HL-60 (cell line): ENCODE results near the gene NYNRIN.

ENCODE experiments used
- DNase-seq, 2 experiments: peaks; one replicate each; pipeline ENCODE4 v3.0.0-alpha.2; 2010 to 2020; ENCODE audit warnings: low read depth in 1 of 2, low spot score in 1 of 2
- H3K27ac ChIP-seq: fragments of 250-450 bp; sonication (Bioruptor Pico); replicated peaks from 2 replicates; pipeline ENCODE4 v1.5.1; 2020; ENCODE audit warnings: mild to moderate bottlenecking, moderate library complexity
- H3K27me3 ChIP-seq: fragments of 250-450 bp; sonication (Bioruptor Pico); 2 replicates; pipeline ENCODE4 v1.5.1; 2021; ENCODE audit warnings: mild to moderate bottlenecking, moderate library complexity; ENCODE audit not compliant: insufficient read depth, poor library complexity, severe bottlenecking
- H3K4me3 ChIP-seq: replicated peaks from 2 replicates; pipeline ENCODE4 v1.5.1; 2011; ENCODE audit warnings: mild to moderate bottlenecking, control low read depth, low read length; ENCODE audit not compliant: insufficient read depth
- GABPA ChIP-seq: IDR thresholded peaks from 2 replicates; pipeline ENCODE4 v1.6.1; 2012; ENCODE audit warnings: low read depth
- POLR2AphosphoS5 ChIP-seq: IDR thresholded peaks from 2 replicates; pipeline ENCODE4 v1.6.1; 2012; ENCODE audit warnings: low read depth
- REST ChIP-seq: IDR thresholded peaks from 2 replicates; pipeline ENCODE4 v1.6.1; 2012; ENCODE audit warnings: low read depth; ENCODE audit not compliant: insufficient replicate concordance
- SPI1 ChIP-seq: IDR thresholded peaks from 2 replicates; pipeline ENCODE4 v1.6.1; 2012; ENCODE audit warnings: low read depth, mild to moderate bottlenecking, borderline replicate concordance
- TF ChIP-seq, protein P1 (sequence below): IDR thresholded peaks from one replicate; pipeline ENCODE4 v1.5.1; 2011; ENCODE audit warnings: low read length, control low read depth, inconsistent platforms; ENCODE audit not compliant: insufficient read depth

NYNRIN gene

GRCh38 chr14:24415421-24416253 lies 16.8 kb downstream of the NYNRIN start:
- DNase-seq: no peak
- Histone ChIP-seq H3K27me3 (no peaks in the 10 kb centered on the region), H3K4me3 (no peak overlapping the region), H3K27ac (no peak overlapping the region)
- TF ChIP-seq REST (no peak), GABPA (no peak), SPI1 (no peak), POLR2AphosphoS5 (no peak)
- TF ChIP-seq, protein P1, sequence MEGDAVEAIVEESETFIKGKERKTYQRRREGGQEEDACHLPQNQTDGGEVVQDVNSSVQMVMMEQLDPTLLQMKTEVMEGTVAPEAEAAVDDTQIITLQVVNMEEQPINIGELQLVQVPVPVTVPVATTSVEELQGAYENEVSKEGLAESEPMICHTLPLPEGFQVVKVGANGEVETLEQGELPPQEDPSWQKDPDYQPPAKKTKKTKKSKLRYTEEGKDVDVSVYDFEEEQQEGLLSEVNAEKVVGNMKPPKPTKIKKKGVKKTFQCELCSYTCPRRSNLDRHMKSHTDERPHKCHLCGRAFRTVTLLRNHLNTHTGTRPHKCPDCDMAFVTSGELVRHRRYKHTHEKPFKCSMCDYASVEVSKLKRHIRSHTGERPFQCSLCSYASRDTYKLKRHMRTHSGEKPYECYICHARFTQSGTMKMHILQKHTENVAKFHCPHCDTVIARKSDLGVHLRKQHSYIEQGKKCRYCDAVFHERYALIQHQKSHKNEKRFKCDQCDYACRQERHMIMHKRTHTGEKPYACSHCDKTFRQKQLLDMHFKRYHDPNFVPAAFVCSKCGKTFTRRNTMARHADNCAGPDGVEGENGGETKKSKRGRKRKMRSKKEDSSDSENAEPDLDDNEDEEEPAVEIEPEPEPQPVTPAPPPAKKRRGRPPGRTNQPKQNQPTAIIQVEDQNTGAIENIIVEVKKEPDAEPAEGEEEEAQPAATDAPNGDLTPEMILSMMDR: no peak

- Histone ChIP-seq H3K4me3 (no peak overlapping the region), H3K27me3 (no peaks in the 10 kb centered on the region)
Observed at GRCh38 chr14:24416254-24416931, 17.6 kb downstream of the NYNRIN start.

More at GRCh38 chr14:24416254-24416931, 17.6 kb downstream of the NYNRIN start:
- TF ChIP-seq REST: no peak
- TF ChIP-seq, protein P1: no peak
- TF ChIP-seq GABPA: no peak
- no peak for TF ChIP-seq SPI1
- TF ChIP-seq POLR2AphosphoS5: no peak
- DNase-seq: no peak
- no peak overlapping the region for H3K27ac ChIP-seq
